Activated gamma-delta T cell treated with Interleukin-2 at 50 U/mL for 16 hours (primary cell): Measurements from ENCODE around the gene RPAP2.
"Not testable (repeated sequence)": the region's sequence is repeated elsewhere in the genome, so short reads cannot be mapped to it uniquely, and the experiment has no call there.

Experiments
- DNase-seq: peaks from one replicate; pipeline ENCODE4 v3.0.0-alpha.2; 2020

Gene RPAP2

GRCh38 chr1:92298573-92299476 is at the start of gene RPAP2, which contains the start of gene GLMN:
Gene RPAP2 (plus strand): TSS chr1:92299059. CDS start chr1:92299074, 15 bp downstream.
Gene GLMN (minus strand): TSS chr1:92298987. CDS start chr1:92297999, 988 bp downstream.
- DNase-seq = peak; percentile 62

DNA sequence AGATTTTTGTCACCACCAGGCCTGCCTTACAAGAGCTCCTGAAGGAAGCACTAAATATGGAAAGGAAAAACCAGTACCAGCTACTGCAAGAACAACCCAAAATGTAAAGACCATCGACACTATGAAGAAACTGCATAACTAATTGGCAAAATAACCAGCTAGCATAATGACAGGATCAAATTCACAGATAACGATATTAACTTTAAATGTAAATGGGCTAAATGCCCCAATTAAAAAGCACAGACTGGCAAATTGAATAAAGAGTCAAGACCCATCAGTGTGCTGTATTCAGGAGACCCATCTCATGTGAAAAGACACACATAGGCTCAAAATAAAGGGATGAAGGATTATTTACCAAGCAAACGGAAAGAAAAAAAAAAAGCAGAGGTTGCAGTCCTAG is 44.1 kb upstream of the RPAP2 start:
- DNase-seq = not testable (repeated sequence)

DNA sequence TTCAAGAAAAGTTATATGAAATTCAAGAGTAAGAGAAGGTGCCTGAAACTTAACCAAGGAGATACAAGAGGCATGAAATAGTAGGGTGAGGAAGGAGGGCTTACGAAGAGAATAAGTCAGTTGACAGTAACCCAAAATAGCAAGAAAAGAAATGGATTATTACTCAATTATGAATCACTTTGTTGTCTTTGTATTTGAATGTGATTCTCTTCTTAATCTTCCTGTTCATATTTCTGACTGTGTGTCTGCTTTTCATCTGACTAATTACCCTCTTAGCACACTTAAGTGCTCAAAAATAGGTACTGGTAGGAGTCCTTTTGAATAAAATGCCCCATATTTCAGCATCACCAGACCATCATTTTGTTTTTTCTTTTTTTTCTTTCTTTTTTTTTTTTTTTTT is 39.5 kb upstream of the RPAP2 start:
- DNase-seq = no peak

DNA sequence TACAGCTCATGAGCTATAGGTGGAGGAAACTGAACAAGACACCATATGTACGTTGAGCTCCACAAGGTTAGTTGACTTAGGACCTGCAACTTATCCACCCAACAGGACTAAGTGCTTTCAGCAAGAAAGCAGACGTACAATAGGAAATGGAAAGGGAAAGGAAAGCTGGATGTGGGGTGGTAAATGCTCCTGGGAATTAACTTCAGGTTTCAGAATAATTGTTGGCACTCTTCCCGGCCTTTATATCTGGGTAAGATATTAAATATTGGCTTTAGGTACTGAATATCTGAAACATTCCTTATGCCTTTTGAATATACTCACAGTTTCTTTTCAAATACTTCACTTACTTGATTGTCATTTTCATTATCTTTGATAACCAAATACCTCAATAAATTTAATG is 36.3 kb upstream of the RPAP2 start:
- no peak for DNase-seq

GRCh38 chr1:92273039-92273438 is 25.8 kb upstream of the RPAP2 start:
- no peak for DNase-seq

DNA sequence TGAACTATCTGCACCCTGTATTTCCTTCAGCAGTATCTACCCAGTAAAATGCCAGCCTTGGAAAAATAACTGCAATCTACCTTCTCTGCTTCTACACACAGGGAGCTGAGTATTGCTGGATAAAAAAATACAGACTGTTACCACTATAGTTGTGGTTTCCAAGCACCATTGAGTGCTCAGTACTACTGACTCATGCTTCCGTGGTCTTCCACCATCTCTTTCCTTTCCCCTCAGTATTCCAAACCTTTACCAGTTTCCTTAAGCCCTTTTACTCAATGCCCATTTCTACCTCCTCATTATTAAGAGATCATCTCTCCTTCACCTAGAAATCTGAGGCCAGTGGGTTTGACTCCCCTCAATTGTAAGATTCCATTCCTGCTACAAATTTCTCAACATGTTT is 23.9 kb upstream of the RPAP2 start:
- DNase-seq = no peak

DNA sequence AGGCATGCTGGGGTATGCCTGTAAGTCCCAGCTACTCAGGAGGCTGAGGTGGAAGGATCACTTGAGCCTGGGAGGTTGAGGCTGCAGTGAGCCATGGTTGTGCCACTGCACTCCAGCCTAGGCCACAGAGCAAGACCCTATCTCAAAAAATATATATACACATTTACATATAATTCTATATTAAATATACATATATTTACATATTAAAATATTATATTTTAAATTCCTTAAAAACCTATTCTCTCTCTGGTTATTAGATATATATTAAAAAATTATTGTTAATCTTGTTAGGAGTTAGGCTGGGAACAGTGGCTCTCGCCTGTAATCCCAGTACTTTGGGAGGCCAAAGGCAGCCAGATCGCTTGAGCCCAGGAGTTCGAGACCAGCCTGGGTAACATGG is 22.8 kb upstream of the RPAP2 start:
- no peak for DNase-seq

DNA sequence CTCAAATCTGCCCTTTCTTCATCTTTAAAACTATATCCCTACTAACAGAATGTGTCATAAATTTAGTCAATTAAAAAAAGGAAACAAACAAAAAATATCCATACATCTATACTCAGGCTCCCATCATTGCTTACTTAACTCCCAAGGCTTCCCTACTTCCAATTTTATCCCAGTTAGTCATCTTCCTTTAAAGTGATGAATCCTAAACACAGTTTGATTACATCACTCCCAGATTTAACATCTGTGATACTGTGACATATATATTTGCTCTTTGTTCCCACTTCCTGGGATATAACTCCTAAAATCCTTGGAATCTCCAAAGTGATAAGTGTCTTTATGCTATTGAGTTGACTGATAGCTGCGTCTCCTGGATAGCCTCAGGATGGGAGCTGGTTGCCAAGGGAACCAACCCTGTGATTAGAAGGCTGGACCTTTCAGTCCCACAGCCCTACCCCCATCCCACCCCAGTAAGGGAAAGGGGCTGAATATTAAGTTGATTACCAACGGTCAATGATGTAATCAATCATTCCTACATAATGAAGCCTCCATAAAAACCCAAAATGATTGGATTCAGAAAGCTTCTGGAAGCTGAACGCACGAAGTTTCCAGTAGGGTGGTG is 21.6 kb upstream of the RPAP2 start:
- no peak for DNase-seq

GRCh38 chr1:92279781-92280180 is 19.1 kb upstream of the RPAP2 start:
- DNase-seq = not testable (repeated sequence)

- not testable (repeated sequence) for DNase-seq
Measured at GRCh38 chr1:92281411-92281810, 17.4 kb upstream of the RPAP2 start.

DNA sequence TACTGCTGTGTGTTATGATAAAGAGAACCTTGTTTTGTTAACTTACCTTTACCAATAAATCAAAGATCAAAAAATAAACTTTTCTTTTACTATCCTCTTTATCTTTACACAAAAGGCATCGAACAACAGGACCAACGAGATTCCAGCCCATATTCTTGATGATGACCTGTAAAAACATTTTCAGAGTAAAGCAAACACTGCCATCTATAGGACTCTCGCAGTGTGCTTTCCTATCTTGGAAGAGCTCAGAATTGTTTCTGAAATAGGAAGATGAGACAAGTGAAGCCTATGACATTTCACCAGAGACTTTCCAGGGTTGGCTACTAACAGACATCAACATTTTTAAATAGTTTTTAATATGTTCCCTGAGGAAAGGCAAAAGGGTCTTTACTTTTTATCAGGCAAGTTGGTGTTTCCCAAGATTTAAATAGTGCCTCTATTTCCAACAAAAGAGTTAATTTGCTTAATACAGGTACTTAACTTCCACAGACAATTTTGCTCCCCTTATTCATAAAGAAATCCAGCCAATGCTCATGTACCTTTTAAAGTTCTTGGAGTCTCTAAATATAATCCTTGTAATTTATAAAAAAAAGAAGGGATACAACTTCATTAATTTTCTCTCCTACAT is 7.4 kb upstream of the RPAP2 start:
- no peak for DNase-seq

DNA sequence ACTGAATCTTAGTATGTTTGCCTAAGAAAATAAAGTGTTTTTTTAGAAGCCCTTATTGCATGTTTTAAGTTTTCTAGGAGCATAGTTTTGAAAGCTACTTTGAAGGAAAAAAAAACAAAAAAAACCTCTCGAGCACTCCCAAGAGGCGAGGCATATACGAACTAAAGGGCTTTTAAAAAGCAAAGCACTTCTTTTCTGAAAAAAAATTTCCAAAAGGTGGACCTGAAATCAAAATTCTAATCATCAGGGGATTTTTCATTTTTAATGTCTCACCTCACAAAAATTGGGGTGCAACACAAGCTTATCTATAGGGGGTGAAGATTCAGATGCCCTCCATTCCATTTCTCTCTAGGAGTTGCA is 666 bp upstream of the RPAP2 start:
- no peak for DNase-seq

DNA sequence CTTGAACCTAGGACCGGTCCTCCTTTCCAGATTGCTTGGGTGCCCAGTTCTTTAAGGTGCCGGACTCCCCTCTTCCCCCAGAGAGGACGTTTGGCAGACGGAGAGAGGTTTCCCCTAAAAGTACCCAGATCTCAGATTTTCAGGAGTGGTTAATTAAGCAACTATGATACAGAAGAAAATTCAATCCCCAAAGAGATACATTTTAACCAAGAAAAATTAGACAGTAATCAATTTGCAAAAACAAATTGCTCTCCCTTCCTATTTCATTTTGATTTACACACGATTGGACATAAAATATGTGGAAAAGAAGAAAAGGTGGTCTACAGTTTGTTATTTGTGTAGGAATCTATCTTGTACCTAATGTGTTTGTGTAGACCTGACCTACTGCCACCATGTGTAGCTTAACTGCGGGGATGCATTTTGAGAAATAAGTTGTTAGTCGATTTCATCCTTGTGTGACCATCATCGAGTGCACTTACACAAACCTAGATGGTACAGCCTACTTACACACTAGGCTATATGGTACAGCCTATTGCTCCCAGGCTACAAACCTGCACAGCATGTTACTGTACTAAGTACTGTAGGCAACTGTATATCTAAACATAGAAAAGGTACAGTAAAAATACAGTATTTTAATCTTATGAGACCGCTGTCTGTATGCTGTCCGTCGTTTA is 755 bp downstream of the RPAP2 start:
- no peak for DNase-seq

GRCh38 chr1:92301021-92301420 is 2.2 kb downstream of the RPAP2 start:
- DNase-seq = no peak

- DNase-seq = no peak
Measured at GRCh38 chr1:92306020-92306419, 7.2 kb downstream of the RPAP2 start.

GRCh38 chr1:92307980-92308379 is 9.1 kb downstream of the RPAP2 start:
- DNase-seq = no peak

- DNase-seq = no peak
Measured at GRCh38 chr1:92310185-92310597, 11.3 kb downstream of the RPAP2 start.

GRCh38 chr1:92314024-92314423 is 15.2 kb downstream of the RPAP2 start:
- no peak for DNase-seq

DNA sequence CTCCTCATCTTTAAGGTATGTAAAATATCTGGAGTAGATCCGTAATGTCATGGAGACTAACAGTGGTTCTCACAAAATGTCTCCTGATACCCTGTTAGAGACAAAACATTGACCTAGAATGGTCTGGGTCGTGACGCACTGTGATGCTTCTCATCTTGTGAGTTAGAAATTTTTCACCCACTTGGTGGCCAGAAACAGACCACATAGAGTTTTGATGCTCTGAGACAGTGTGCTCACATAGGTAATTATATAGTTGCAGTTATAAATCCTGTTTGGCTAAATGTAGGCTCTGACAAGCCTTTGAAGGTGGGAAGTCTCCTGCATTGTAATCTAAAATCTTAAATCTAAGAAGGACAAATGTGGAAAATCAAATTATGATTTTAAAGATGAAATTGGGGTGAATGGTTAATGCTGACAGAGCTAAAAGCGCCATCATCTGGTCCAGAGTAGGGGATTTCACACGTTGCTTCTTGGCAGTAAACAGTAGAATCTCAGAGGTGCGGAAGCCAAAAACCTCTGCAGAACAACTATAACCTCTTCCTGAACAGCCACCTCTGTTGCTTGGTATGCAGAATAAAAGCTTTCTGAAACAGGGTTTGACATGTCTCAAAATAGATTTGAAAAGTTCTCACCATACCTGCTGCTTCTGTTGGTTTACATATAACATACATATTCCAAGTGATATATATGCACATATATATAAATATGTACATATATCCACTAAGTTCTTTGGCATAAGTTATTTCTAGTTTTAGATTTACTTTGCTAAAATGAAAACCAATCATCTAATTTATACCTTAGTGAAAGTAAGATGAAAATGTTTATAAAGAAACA is 17.1 kb downstream of the RPAP2 start:
- DNase-seq = peak; percentile 43

DNA sequence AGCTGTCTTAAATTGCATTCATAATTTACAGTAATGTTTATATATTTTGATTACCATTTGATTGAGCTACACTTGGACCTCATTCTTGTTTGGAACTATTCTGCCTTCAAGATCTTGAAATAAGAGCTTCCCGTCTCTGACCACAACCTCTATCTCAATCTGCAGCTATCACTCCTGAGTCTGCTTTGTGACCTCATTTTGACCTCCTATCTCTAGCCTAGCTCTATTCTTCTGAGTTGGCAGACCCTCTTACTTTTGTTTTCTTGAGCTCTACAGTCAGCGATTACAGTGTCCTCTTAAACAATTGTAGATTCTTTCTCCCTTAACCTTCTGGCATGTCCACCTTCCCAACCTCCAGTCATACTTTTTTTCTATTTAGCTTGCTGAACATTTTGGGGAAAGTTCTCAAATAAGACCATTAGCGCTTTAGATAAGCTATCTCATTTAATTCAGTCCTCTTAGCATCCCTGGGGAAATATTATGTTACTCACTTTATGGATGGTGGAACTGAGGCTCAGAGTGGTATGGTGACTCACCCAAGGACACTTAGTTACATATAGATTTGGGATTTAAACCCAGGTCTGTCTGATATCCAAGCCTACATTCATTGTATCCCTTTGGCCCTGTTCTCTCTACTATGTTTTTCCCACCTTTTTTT is 19.1 kb downstream of the RPAP2 start:
- DNase-seq = peak; percentile 15
